ENCODE data around the gene PDCD10. TPM values are rescaled to one million over a fixed set of nuclear protein-coding genes. Genes with fewer than 3 reads are reported as not detected.

PDCD10 gene
- total RNA-seq, 1 experiment from 2014 or later: 65.8 TPM

DNA sequence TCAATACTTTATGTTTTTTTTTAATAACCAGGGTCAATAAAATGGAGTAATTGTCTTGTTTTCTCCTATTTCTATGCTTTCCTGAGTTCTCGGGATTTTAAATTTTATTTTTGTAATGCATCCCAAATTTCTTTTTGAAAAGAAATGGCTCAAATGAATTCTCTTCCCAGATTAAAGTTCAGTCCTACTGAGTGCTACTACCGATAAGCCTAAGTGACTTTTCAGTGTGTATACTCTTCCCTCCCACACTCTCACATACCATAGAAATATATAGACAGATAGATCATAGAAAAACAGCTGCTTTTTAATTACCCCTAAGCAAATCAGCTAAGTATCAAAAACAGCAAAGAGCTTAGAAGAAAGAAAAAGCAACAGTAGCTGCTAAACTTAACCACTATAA is 2.3 kb upstream of the PDCD10 start:
- ChIA-PET POLR2A (no interaction called here), CTCF (interaction anchor here (1.9 kb wide), 1 partner anchor 20 kb away, joined by 7 read pairs; no protein-coding TSS in a partner anchor)
- Mint-ChIP-seq H3K36me3 (ENCODE audit: insufficient read depth, unreplicated experiment) (no peaks in the 10 kb centered on the region), H3K4me3 (ENCODE audit: unreplicated experiment) (no peak overlapping the region), H3K9me3 (ENCODE audit: unreplicated experiment) (no peaks in the 10 kb centered on the region), H3K27ac (ENCODE audit: unreplicated experiment) (no peak overlapping the region), H3K4me1 (ENCODE audit: low read depth, unreplicated experiment) (peaks cover 14% of the 10 kb centered on the region), H3K27me3 (ENCODE audit: insufficient read depth, unreplicated experiment) (no peaks in the 10 kb centered on the region)
- Histone ChIP-seq H3K36me3 (ENCODE audit: control insufficient read depth, insufficient read depth, low read length) (no peaks in the 10 kb centered on the region), H3K27me3 (replicated peaks; ENCODE audit: control insufficient read depth, insufficient read depth, low read length) (no peaks in the 10 kb centered on the region), H3K9me3 (no peaks in the 10 kb centered on the region), H3K4me3 (ENCODE audit: low read depth, low read length) (no peak overlapping the region), H3K4me1 (0 out of 2 replicates have a peak, but pooled peaks cover 6% of the 10 kb centered on the region)
- no peak for DNase-seq
- TF ChIP-seq, protein P1, sequence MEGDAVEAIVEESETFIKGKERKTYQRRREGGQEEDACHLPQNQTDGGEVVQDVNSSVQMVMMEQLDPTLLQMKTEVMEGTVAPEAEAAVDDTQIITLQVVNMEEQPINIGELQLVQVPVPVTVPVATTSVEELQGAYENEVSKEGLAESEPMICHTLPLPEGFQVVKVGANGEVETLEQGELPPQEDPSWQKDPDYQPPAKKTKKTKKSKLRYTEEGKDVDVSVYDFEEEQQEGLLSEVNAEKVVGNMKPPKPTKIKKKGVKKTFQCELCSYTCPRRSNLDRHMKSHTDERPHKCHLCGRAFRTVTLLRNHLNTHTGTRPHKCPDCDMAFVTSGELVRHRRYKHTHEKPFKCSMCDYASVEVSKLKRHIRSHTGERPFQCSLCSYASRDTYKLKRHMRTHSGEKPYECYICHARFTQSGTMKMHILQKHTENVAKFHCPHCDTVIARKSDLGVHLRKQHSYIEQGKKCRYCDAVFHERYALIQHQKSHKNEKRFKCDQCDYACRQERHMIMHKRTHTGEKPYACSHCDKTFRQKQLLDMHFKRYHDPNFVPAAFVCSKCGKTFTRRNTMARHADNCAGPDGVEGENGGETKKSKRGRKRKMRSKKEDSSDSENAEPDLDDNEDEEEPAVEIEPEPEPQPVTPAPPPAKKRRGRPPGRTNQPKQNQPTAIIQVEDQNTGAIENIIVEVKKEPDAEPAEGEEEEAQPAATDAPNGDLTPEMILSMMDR (IDR thresholded peaks at IDR 0.05; ENCODE audit: insufficient read depth in 1 of 2, low read depth in 1 of 2, low read length in 1 of 2, severe bottlenecking in 1 of 2, unreplicated experiment in 1 of 2): no peak
- intact Hi-C loops (cut with micrococcal nuclease; ENCODE audit: unreplicated experiment): loop anchor here (5.0 kb wide), 1 partner anchor 35 kb away; no protein-coding TSS in a partner anchor
- BruUV-seq (replicated peaks): no TSS peak

DNA sequence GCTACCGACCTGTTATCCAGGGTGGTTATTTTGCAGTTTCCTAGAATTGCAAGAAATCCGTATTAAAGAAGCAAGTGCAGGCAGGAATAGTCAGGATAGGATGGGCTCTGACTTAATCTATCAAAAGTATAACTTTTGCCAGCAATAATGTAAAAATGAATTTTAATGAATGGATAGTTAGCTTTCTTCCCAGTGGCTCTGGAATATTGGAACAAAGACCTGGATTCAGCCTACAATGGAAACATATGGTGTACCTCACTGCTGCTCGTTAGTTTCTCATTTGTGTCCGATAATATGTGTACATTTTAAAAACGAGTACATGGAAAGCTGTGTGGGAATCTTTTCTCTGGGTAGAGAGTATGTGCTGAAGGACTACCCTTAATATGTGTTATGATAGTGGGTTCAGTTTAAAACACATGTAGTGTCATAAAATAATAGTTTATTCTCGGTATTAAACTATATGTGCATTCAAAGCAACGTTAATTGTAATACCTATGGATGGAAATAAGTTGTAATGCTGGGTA is 1.6 kb upstream of the PDCD10 start:
- CTCF ChIA-PET: interaction anchor here (1.9 kb wide), 1 partner anchor 20 kb away, joined by 7 read pairs; no protein-coding TSS in a partner anchor

DNA sequence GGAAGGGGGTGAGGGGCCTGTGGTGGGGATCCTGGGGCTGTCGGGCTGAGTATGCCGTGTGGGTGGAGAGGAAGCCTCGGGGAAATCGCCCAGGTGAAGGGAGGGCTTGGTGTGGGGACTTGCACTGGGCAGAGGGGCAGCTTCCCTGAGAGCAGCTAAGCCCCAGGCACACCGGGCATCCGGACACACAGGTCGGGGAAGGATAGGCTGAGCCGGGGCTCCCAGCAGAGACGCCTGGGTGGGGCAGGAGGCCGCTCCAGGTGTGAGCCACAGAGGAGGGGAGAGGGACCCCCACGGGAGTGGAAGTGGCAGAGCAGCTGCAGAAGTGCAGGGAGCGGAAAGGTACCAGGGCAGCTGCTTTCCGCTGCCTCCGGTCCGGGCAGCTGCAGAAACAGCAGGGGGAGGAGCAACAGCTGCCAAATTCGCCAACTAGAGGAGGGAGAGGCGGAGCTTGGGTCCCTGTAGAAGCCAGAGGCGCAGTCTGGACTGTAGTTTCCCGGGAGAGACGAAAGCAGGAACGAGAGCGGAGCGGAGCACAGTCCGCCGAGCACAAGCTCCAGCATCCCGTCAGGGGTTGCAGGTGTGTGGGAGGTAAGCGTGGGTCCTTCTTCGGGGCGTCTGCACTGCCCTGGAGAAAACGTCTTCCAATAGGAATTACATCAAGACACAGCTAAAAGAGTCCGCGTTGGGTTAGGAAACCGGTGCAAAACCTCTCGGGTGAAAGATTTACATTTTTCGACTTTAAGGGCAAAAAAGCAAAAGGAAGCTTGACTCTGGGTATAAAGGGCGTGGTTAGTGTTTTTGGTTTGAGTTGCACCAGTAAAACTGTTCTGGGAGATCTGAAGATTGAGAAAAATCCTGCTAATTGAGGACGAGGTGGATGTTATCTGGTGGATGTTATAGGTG is 794 bp upstream of the PDCD10 start, which contains the start of gene SERPINI1:
Gene SERPINI1, plus strand, starts transcription at position 489 of the 906 bp plus-strand sequence. CDS start 53,408 bp downstream, outside the sequence.
- Mint-ChIP-seq H3K27ac (ENCODE audit: unreplicated experiment) (no peak within 1 kb of the TSS), H3K9me3 (ENCODE audit: unreplicated experiment) (no peaks in the 10 kb centered on the region), H3K27me3 (ENCODE audit: insufficient read depth, unreplicated experiment) (no peaks in the 10 kb centered on the region), H3K4me3 (ENCODE audit: unreplicated experiment) (no peak within 1 kb of the TSS), H3K4me1 (ENCODE audit: low read depth, unreplicated experiment) (peaks cover 20% of the 10 kb centered on the region), H3K36me3 (ENCODE audit: insufficient read depth, unreplicated experiment) (no peaks in the 10 kb centered on the region)
- TF ChIP-seq, protein P1 (IDR thresholded peaks at IDR 0.05; ENCODE audit: insufficient read depth in 1 of 2, low read depth in 1 of 2, low read length in 1 of 2, severe bottlenecking in 1 of 2, unreplicated experiment in 1 of 2): no peak
- Histone ChIP-seq H3K4me1 (0 out of 2 replicates have a peak, but pooled peaks cover 6% of the 10 kb centered on the region), H3K27me3 (replicated peaks; ENCODE audit: control insufficient read depth, insufficient read depth, low read length) (no peaks in the 10 kb centered on the region), H3K9me3 (no peaks in the 10 kb centered on the region), H3K4me3 (ENCODE audit: low read depth, low read length) (peak within 1 kb of the TSS; percentile 84), H3K36me3 (ENCODE audit: control insufficient read depth, insufficient read depth, low read length) (no peaks in the 10 kb centered on the region)
- intact Hi-C loops (cut with micrococcal nuclease; ENCODE audit: unreplicated experiment): loop anchor here (2.0 to 5.0 kb wide), 3 partner anchors 33 to 147 kb away; no protein-coding TSS in a partner anchor
- DNase-seq: peak; percentile 88 to 92
- BruUV-seq (replicated peaks): no TSS peak
- ChIA-PET CTCF (interaction anchor here (0.6 to 1.9 kb wide), 5 partner anchors 11 to 1062 kb away, joined by 3 to 7 read pairs (median 3); no protein-coding TSS in a partner anchor), POLR2A (no interaction called here)

More for the DNA sequence above, 1.6 kb upstream of the PDCD10 start:
- intact Hi-C loops (cut with micrococcal nuclease; ENCODE audit: unreplicated experiment): loop anchor here (5.0 kb wide), 1 partner anchor 34 kb away; no protein-coding TSS in a partner anchor
- no TSS peak for BruUV-seq (replicated peaks)
- H3K27ac Mint-ChIP-seq (ENCODE audit: unreplicated experiment): no peak overlapping the region
- Histone ChIP-seq H3K9me3 (no peaks in the 10 kb centered on the region), H3K36me3 (ENCODE audit: control insufficient read depth, insufficient read depth, low read length) (no peaks in the 10 kb centered on the region), H3K4me3 (ENCODE audit: low read depth, low read length) (peak overlapping the region; percentile 64), H3K27me3 (replicated peaks; ENCODE audit: control insufficient read depth, insufficient read depth, low read length) (no peaks in the 10 kb centered on the region), H3K4me1 (0 out of 2 replicates have a peak, but pooled peaks cover 6% of the 10 kb centered on the region)
- no peak overlapping the region for H3K4me3 Mint-ChIP-seq (ENCODE audit: unreplicated experiment)
- no peaks in the 10 kb centered on the region for H3K27me3 Mint-ChIP-seq (ENCODE audit: insufficient read depth, unreplicated experiment)
- TF ChIP-seq, protein P1 (IDR thresholded peaks at IDR 0.05; ENCODE audit: insufficient read depth in 1 of 2, low read depth in 1 of 2, low read length in 1 of 2, severe bottlenecking in 1 of 2, unreplicated experiment in 1 of 2): no peak
- H3K4me1 Mint-ChIP-seq (ENCODE audit: low read depth, unreplicated experiment): peaks cover 20% of the 10 kb centered on the region
- H3K9me3 Mint-ChIP-seq (ENCODE audit: unreplicated experiment): no peaks in the 10 kb centered on the region
- POLR2A ChIA-PET: no interaction called here
- no peak for DNase-seq
- no peaks in the 10 kb centered on the region for H3K36me3 Mint-ChIP-seq (ENCODE audit: insufficient read depth, unreplicated experiment)
